ENCODE data around the gene MAK.
"Not testable (repeated sequence)": the region's sequence is repeated elsewhere in the genome, so short reads cannot be mapped to it uniquely, and the experiment has no call there.

The MAK gene

DNA sequence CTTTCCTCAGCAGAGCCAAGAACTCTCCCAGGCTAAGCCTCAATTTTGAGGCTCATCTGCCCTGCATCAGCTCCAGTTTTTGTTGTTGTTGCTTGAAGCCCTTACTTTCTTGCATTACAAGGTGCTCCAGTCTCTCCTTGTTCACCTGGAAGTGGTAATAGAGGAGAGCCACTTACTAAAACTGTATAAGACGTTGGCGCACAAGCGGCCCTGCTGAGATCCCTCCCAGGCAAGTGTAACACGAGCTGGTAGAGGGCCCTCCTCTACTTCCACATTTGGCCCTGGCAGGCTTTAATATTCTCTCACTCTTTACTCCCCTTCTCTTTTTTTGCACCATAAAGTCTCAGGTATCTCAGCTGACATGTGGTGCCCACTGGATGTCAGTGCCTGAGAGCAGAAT, 24.0 kb upstream of the MAK start:
- no peak overlapping the region for H3K4me3 ChIP-seq (ENCODE audit: low read depth, low read length)
- TF ChIP-seq CTCF (IDR thresholded peaks at IDR 0.05; ENCODE audit: low read depth, low read length, missing control alignments) = no peak
- no peak for DNase-seq (ENCODE audit: low read depth)

- no peak for TF ChIP-seq CTCF (IDR thresholded peaks at IDR 0.05; ENCODE audit: low read depth, low read length, missing control alignments)
- DNase-seq (ENCODE audit: low read depth) = no peak
- no peak overlapping the region for H3K4me3 ChIP-seq (ENCODE audit: low read depth, low read length)
Observed at GRCh38 chr6:10861086-10861485, 22.7 kb upstream of the MAK start.

- no peak overlapping the region for H3K4me3 ChIP-seq (ENCODE audit: low read depth, low read length)
- no peak for DNase-seq (ENCODE audit: low read depth)
- TF ChIP-seq CTCF (IDR thresholded peaks at IDR 0.05; ENCODE audit: low read depth, low read length, missing control alignments) = no peak
Observed at GRCh38 chr6:10857259-10857658, 18.9 kb upstream of the MAK start.

DNA sequence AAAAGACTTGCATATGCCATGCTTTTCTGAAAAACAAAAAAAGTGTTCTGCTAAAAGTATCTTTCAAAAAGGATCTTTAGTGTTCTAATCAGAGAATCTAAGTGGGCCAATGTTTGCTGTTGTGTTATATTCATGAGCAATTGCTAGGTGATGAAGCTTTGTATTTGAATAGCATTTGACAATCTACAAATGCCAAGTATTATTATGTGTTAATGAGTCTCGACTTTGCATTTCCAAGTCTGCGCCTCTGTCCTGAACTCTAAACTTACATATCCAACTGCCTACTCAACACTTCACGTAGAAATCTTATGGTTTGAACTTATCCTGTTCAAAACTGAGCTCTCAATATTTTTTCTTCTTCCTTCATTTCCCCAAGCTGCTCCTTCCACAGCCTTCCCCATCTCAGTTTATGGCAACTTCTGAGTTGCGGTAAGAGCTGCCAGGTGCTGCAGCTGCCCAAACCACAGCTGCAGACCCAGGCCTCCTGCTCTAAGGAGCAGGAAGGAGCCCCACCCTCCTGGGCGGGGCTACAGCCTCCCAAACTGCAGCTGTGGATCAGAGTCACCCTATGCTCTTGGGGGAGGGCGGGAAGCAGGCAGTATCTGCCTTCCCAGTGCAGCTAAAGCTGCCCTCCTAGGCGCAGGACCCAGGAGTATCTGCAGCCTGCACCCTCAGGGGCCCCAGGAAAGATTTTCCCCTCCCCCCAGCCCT, 16.7 kb upstream of the MAK start:
- no peak for DNase-seq (ENCODE audit: low read depth)

GRCh38 chr6:10853849-10854300, 15.5 kb upstream of the MAK start:
- not testable (repeated sequence) for H3K4me3 ChIP-seq (ENCODE audit: low read depth, low read length); DNase-seq (ENCODE audit: low read depth)

More for the DNA sequence above, 16.7 kb upstream of the MAK start:
- TF ChIP-seq CTCF (IDR thresholded peaks at IDR 0.05; ENCODE audit: low read depth, low read length, missing control alignments) = no peak
- H3K4me3 ChIP-seq (ENCODE audit: low read depth, low read length) = no peak overlapping the region

GRCh38 chr6:10852361-10852960, 14.1 kb upstream of the MAK start:
- no peak for TF ChIP-seq CTCF (IDR thresholded peaks at IDR 0.05; ENCODE audit: low read depth, low read length, missing control alignments)
- no peak for DNase-seq (ENCODE audit: low read depth)
- no peak overlapping the region for H3K4me3 ChIP-seq (ENCODE audit: low read depth, low read length)

- no peak for TF ChIP-seq CTCF (IDR thresholded peaks at IDR 0.05; ENCODE audit: low read depth, low read length, missing control alignments)
- DNase-seq (ENCODE audit: low read depth) = no peak
Observed at GRCh38 chr6:10850728-10851127, 12.4 kb upstream of the MAK start.

More at GRCh38 chr6:10850728-10851127, 12.4 kb upstream of the MAK start:
- no peak overlapping the region for H3K4me3 ChIP-seq (ENCODE audit: low read depth, low read length)
